Skeletal muscle cell (primary cell): ENCODE results near the gene NIF3L1.

ENCODE experiments used
- DNase-seq: peaks from one replicate; pipeline ENCODE4 v3.0.0-alpha.2; 2010; ENCODE audit warnings: low read depth
- H3K4me3 ChIP-seq: 2 replicates; pipeline ENCODE4 v1.5.1; 2011; ENCODE audit warnings: low read depth, mild to moderate bottlenecking, control low read depth, low read length, moderate library complexity

The NIF3L1 gene

GRCh38 chr2:200944467-200945394, 55.6 kb downstream of the NIF3L1 start:
- peak; percentile 68 for DNase-seq
- H3K4me3 ChIP-seq: no peak overlapping the region

DNA sequence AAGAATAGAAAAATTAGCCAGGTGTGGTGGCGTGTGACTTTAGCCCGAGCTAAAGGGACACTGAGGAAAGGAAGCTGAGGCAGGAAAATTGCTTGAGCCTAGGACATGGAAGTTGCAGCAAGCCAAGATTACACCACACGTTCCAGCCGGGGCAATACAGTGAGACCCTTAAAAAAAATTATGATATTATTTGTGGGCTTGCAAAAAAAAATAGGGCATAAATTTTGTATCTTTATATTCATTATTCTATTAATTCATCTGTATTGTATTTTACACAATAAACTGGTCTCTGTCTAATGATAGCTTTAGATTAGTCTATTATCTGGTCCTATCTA, 56.2 kb downstream of the NIF3L1 start:
- DNase-seq: no peak
- no peak overlapping the region for H3K4me3 ChIP-seq

DNA sequence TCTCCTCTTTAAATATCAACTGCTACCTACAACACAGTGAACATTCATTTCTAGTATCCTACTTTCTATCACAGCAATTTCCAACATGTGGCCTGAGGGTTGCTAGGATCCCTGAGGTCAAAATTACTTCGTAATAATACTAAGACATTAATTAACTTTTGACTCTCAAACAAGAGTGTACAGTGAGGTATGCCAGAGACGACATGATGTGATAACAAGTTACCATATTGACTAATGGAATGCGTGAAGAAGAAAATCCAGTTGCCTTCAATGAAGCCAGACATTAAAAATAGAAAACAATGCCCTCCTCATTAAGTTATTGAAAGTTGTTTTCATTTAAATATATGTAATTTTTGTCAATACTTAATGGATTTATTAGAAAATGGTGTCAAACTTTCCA, 61.2 kb downstream of the NIF3L1 start:
- H3K4me3 ChIP-seq: no peak overlapping the region
- no peak for DNase-seq
